HCT116 (cell line): ENCODE results near the gene CEP170B. TPM values are rescaled to one million over a fixed set of nuclear protein-coding genes. Genes with fewer than 3 reads are reported as not detected.

Source experiments
- ATAC-seq: fragments of 200-7000 bp; cut with Tn5 transposase; 2 replicates; pipeline ENCODE4 v1.9.1; 2020; ENCODE audit warnings: mild to moderate bottlenecking, moderate library complexity
- BruUV-seq: library from RNA; stranded (reverse); fragments of 400-500 nt; replicated peaks from 2 replicates; lab custom pipeline; 2021; lab: Mats Ljungman, UMichigan
- CTCF ChIA-PET: fragments of 300-600 bp; sonication (Branson Sonifier 250); formaldehyde crosslinking; loops from one replicate; lab custom pipeline; 2021; ENCODE audit warnings: antibody characterized with exemption; lab: Charles Lee
- POLR2A ChIA-PET: fragments of 300-600, 350-600 bp; sonication (Branson Sonifier 250); formaldehyde crosslinking; loops from one replicate; lab custom pipeline; 2021; ENCODE audit warnings: antibody characterized with exemption; lab: Charles Lee
- RAD21 ChIA-PET, 2 experiments: fragments of 300-600 bp; sonication (Branson Sonifier 250); formaldehyde crosslinking; loops; one replicate each; lab custom pipeline; 2023; ENCODE audit warnings: low total read pairs in 2 of 2; ENCODE audit not compliant: uncharacterized antibody in 2 of 2, unreplicated experiment in 2 of 2, low non-redundant PET in 1 of 2; lab: Charles Lee
- DNase-seq: peaks from one replicate; pipeline ENCODE4 v3.0.0-alpha.2; 2010; ENCODE audit warnings: low read depth, low spot score
- H2AFZ ChIP-seq: fragments of 200-600 bp; shearing (Covaris generic), sonication (generic); 2 replicates; pipeline ENCODE4 v1.6.1; 2017; ENCODE audit warnings: low read depth, mixed run types, mixed read lengths, antibody characterized with exemption, low read length; ENCODE audit not compliant: poor library complexity, severe bottlenecking
- H3K27ac ChIP-seq: 2 replicates; pipeline ENCODE4 v1.5.1; 2012; ENCODE audit warnings: low read depth, low read length
- H3K27me3 ChIP-seq: fragments of 200-600 bp; sonication (generic); 2 replicates; pipeline ENCODE4 v1.6.1; 2016; ENCODE audit warnings: mixed run types, low read length, mixed read lengths; ENCODE audit not compliant: insufficient read depth
- H3K36me3 ChIP-seq, 2 experiments: fragments of 200-500 bp in 1 of 2; fragments of 200-600 bp in 1 of 2; sonication (Bioruptor generic) in 1 of 2; sonication (generic) in 1 of 2; 2 replicates each; pipeline versions ENCODE4 v1.5.1 to v1.6.1; 2014 to 2016; ENCODE audit warnings: low read length in 2 of 2, inconsistent platforms in 1 of 2, mixed read lengths in 1 of 2, mixed run types in 1 of 2; ENCODE audit not compliant: insufficient read depth in 2 of 2, control insufficient read depth in 1 of 2
- H3K4me1 ChIP-seq, 2 experiments: fragments of 200-600 bp in 1 of 2; sonication (generic) in 1 of 2; 2 replicates each; pipeline versions ENCODE4 v1.5.1 to v1.6.1; 2012 to 2017; ENCODE audit warnings: low read length in 2 of 2, inconsistent platforms in 1 of 2, mild to moderate bottlenecking in 1 of 2, mixed read lengths in 1 of 2, mixed run types in 1 of 2, moderate library complexity in 1 of 2; ENCODE audit not compliant: insufficient read depth in 2 of 2, control insufficient read depth in 1 of 2
- H3K4me2 ChIP-seq: fragments of 200-600 bp; sonication (generic); 2 replicates; pipeline ENCODE4 v1.6.1; 2017; ENCODE audit warnings: mixed run types, low read length, mixed read lengths
- H3K4me3 ChIP-seq, 2 experiments: fragments of 200-600 bp in 1 of 2; sonication (generic) in 1 of 2; replicated peaks in 1 of 2; 2 replicates each; pipeline ENCODE4 v1.5.1; 2011 to 2016; ENCODE audit warnings: low read length in 2 of 2, control low read depth in 1 of 2, low read depth in 1 of 2, mild to moderate bottlenecking in 1 of 2, mixed read lengths in 1 of 2, mixed run types in 1 of 2
- H3K79me2 ChIP-seq: fragments of 200-600 bp; sonication (generic); 2 replicates; pipeline ENCODE4 v1.6.1; 2017; ENCODE audit warnings: mild to moderate bottlenecking, mixed run types, low read length, moderate library complexity, mixed read lengths; ENCODE audit not compliant: insufficient read depth
- H3K9ac ChIP-seq: fragments of 200-600 bp; sonication (generic); 2 replicates; pipeline ENCODE4 v1.6.1; 2016; ENCODE audit warnings: low read length, mixed read lengths
- H3K9me2 ChIP-seq: fragments of 200-600 bp; sonication (generic), shearing (Covaris generic); 2 replicates; pipeline ENCODE4 v1.6.1; 2017; ENCODE audit warnings: mixed run types, mild to moderate bottlenecking, moderate library complexity; ENCODE audit not compliant: insufficient read depth
- H3K9me3 ChIP-seq, 2 experiments: fragments of 200-500 bp in 1 of 2; fragments of 200-600 bp in 1 of 2; sonication (Bioruptor generic) in 1 of 2; sonication (generic) in 1 of 2; 2 replicates each; pipeline ENCODE4 v1.6.1; 2014 to 2017; ENCODE audit warnings: low read length in 2 of 2, mixed read lengths in 2 of 2, inconsistent platforms in 1 of 2, low read depth in 1 of 2, mild to moderate bottlenecking in 1 of 2, mixed run types in 1 of 2, moderate library complexity in 1 of 2; ENCODE audit not compliant: control insufficient read depth in 1 of 2, insufficient read depth in 1 of 2
- H4K20me1 ChIP-seq: fragments of 200-600 bp; sonication (generic), shearing (Covaris generic); 2 replicates; pipeline ENCODE4 v1.6.1; 2017; ENCODE audit warnings: mixed run types, mild to moderate bottlenecking, moderate library complexity; ENCODE audit not compliant: insufficient read depth
- CBX3 ChIP-seq: IDR thresholded peaks from 2 replicates; pipeline ENCODE4 v1.6.1; 2012; ENCODE audit warnings: low read depth
- CEBPB ChIP-seq: IDR thresholded peaks from 2 replicates; pipeline ENCODE4 v1.6.1; 2012; ENCODE audit warnings: low read depth
- EGR1 ChIP-seq: IDR thresholded peaks from 2 replicates; pipeline ENCODE4 v1.6.1; 2012; ENCODE audit warnings: low read depth
- EZH2 ChIP-seq: fragments of 200-600 bp; sonication (generic); IDR thresholded peaks from 2 replicates; pipeline ENCODE4 v1.6.1; 2017; ENCODE audit warnings: antibody characterized with exemption, mixed run types
- EZH2phosphoT487 ChIP-seq: fragments of 200-600 bp; IDR thresholded peaks from 2 replicates; pipeline ENCODE4 v1.6.1; 2018; ENCODE audit warnings: antibody characterized with exemption, borderline replicate concordance
- FOSL1 ChIP-seq: IDR thresholded peaks from 2 replicates; pipeline ENCODE4 v1.6.1; 2012; ENCODE audit warnings: low read depth
- JUND ChIP-seq: IDR thresholded peaks from 2 replicates; pipeline ENCODE4 v1.6.1; 2012
- POLR2AphosphoS5 ChIP-seq: IDR thresholded peaks from 2 replicates; pipeline ENCODE4 v1.6.1; 2011; ENCODE audit warnings: mild to moderate bottlenecking, low read depth, low read length, moderate library complexity
- RAD21 ChIP-seq: IDR thresholded peaks from 2 replicates; pipeline ENCODE4 v1.6.1; 2012; ENCODE audit warnings: low read depth, mild to moderate bottlenecking
- SIN3A ChIP-seq: IDR thresholded peaks from 2 replicates; pipeline ENCODE4 v1.6.1; 2012; ENCODE audit warnings: low read depth
- TCF7L2 ChIP-seq: IDR thresholded peaks from 2 replicates; pipeline ENCODE4 v1.7.0; 2011; ENCODE audit warnings: borderline replicate concordance, inconsistent platforms; ENCODE audit not compliant: insufficient read depth, insufficient read length; ENCODE audit errors: extremely low read depth
- YY1 ChIP-seq: IDR thresholded peaks from 2 replicates; pipeline ENCODE4 v1.6.1; 2011; ENCODE audit warnings: low read length, low read depth, moderate library complexity, mild to moderate bottlenecking; ENCODE audit not compliant: insufficient replicate concordance; ENCODE audit errors: extremely low read depth
- ZFX ChIP-seq: fragments of 450-650 bp; IDR thresholded peaks from 2 replicates; pipeline ENCODE4 v1.6.1; 2017
- ZNF274 ChIP-seq: fragments of 200-500 bp; sonication (Bioruptor generic); IDR thresholded peaks from 2 replicates; pipeline ENCODE4 v1.6.1; 2014; ENCODE audit warnings: mild to moderate bottlenecking, low read depth, low read length, inconsistent platforms
- intact Hi-C: fragments of 100-400 bp; cut with micrococcal nuclease; formaldehyde crosslinking; loops from 2 replicates; pipeline ENCODE4 v1.10.0; 2022
- total RNA-seq: library from RNA; stranded (reverse); gene quantifications from one replicate; pipeline ENCODE4 v1.2.1, GENCODE V29; 2021; ENCODE audit not compliant: unreplicated experiment
- TF ChIP-seq, protein P1 (sequence below): IDR thresholded peaks from 2 replicates; pipeline ENCODE4 v1.6.1; 2012; ENCODE audit warnings: low read depth
- TF ChIP-seq, protein P2 (sequence below): IDR thresholded peaks from 2 replicates; pipeline ENCODE4 v1.6.1; 2011; ENCODE audit warnings: mild to moderate bottlenecking, low read length, moderate library complexity; ENCODE audit not compliant: insufficient replicate concordance; ENCODE audit errors: extremely low read depth
- TF ChIP-seq, protein P3 (sequence below): IDR thresholded peaks from 2 replicates; pipeline ENCODE4 v1.6.1; 2012

The CEP170B gene
- total RNA-seq, 1 experiment from 2014 or later, result 45.9 TPM

DNA sequence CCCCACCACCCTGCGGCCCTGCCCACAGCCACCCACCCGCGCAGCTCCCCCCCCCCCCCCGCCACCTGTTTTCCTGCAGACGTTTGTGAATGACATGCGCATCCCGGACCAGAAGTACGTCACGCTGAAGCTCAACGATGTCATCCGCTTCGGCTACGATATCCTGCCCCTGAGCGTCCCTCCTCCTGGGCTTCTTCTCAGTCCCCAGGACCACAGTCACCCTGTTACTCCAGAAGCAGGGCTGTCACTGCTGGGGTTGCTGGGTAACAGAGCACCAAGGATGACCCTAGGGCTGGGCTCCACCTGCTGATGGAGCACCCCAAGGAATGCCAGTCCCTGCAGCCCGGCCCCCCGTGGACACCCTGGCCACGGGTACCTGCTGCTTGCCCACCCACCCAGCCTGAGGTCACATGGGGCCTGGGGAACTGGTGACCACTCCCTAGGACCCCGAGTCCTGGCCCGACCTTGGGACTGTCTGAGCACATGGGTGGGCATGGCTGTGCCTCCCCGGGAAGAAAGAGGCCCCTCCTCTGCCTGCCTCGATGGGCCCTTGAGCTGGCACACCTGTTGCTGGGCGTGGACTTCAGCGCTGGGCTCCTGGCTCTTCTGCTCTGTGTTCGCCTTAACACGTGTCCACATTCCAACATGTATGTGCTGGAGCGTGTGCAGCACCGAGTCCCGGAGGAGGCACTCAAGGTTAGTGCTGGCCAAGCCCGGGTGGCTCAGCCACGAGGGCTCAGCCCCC is 12.9 kb downstream of the CEP170B start:
- H3K9me2 ChIP-seq, result no peaks in the 10 kb centered on the region
- H3K9ac ChIP-seq, result no peak overlapping the region
- no TSS peak for BruUV-seq
- no peak overlapping the region for H3K4me2 ChIP-seq
- H3K79me2 ChIP-seq, result peaks cover 31% of the 10 kb centered on the region
- no peaks in the 10 kb centered on the region for H3K9me3 ChIP-seq
- ChIA-PET RAD21 (no interaction called here), POLR2A (no interaction called here), CTCF (no interaction called here)
- ATAC-seq, result no peak
- no peak for DNase-seq
- intact Hi-C loops, result no loop called here
- H3K4me1 ChIP-seq, result peaks cover 19 to 21% of the 10 kb centered on the region in 2 experiments
- peaks cover 6% of the 10 kb centered on the region; the same call in 1 of the 2 replicates for H4K20me1 ChIP-seq
- no peak overlapping the region for H3K4me3 ChIP-seq
- H3K27me3 ChIP-seq, result no peaks in the 10 kb centered on the region
- H3K27ac ChIP-seq, result no peak overlapping the region
- no peak overlapping the region for H2AFZ ChIP-seq
- TF ChIP-seq, protein P1, sequence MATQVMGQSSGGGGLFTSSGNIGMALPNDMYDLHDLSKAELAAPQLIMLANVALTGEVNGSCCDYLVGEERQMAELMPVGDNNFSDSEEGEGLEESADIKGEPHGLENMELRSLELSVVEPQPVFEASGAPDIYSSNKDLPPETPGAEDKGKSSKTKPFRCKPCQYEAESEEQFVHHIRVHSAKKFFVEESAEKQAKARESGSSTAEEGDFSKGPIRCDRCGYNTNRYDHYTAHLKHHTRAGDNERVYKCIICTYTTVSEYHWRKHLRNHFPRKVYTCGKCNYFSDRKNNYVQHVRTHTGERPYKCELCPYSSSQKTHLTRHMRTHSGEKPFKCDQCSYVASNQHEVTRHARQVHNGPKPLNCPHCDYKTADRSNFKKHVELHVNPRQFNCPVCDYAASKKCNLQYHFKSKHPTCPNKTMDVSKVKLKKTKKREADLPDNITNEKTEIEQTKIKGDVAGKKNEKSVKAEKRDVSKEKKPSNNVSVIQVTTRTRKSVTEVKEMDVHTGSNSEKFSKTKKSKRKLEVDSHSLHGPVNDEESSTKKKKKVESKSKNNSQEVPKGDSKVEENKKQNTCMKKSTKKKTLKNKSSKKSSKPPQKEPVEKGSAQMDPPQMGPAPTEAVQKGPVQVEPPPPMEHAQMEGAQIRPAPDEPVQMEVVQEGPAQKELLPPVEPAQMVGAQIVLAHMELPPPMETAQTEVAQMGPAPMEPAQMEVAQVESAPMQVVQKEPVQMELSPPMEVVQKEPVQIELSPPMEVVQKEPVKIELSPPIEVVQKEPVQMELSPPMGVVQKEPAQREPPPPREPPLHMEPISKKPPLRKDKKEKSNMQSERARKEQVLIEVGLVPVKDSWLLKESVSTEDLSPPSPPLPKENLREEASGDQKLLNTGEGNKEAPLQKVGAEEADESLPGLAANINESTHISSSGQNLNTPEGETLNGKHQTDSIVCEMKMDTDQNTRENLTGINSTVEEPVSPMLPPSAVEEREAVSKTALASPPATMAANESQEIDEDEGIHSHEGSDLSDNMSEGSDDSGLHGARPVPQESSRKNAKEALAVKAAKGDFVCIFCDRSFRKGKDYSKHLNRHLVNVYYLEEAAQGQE, result no peak
- TF ChIP-seq ZNF274 (no peak), ZFX (no peak), FOSL1 (no peak), TCF7L2 (no peak), YY1 (no peak), POLR2AphosphoS5 (no peak), EZH2 (no peak), SIN3A (no peak), RAD21 (no peak), EGR1 (no peak), JUND (no peak), EZH2phosphoT487 (no peak), CBX3 (no peak), CEBPB (no peak)
- TF ChIP-seq, protein P2, sequence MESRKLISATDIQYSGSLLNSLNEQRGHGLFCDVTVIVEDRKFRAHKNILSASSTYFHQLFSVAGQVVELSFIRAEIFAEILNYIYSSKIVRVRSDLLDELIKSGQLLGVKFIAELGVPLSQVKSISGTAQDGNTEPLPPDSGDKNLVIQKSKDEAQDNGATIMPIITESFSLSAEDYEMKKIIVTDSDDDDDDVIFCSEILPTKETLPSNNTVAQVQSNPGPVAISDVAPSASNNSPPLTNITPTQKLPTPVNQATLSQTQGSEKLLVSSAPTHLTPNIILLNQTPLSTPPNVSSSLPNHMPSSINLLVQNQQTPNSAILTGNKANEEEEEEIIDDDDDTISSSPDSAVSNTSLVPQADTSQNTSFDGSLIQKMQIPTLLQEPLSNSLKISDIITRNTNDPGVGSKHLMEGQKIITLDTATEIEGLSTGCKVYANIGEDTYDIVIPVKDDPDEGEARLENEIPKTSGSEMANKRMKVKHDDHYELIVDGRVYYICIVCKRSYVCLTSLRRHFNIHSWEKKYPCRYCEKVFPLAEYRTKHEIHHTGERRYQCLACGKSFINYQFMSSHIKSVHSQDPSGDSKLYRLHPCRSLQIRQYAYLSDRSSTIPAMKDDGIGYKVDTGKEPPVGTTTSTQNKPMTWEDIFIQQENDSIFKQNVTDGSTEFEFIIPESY, result no peak
- TF ChIP-seq, protein P3, sequence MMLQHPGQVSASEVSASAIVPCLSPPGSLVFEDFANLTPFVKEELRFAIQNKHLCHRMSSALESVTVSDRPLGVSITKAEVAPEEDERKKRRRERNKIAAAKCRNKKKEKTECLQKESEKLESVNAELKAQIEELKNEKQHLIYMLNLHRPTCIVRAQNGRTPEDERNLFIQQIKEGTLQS, result no peak
- peaks cover 5 to 8% of the 10 kb centered on the region in 2 experiments; a peak in 1 of 4 replicates for H3K36me3 ChIP-seq
